Pulmonary artery endothelial cell (primary cell): Measurements from ENCODE around the gene HIGD2A. TPM values are rescaled to one million over a fixed set of nuclear protein-coding genes. Genes with fewer than 3 reads are reported as not detected.

ENCODE experiments used
- DNase-seq: peaks from one replicate; pipeline ENCODE4 v3.0.0-alpha.2; 2011; ENCODE audit warnings: low read depth, low spot score
- total RNA-seq: library from RNA; depleted of rRNA; stranded (reverse); fragments of >200 nt; gene quantifications from 2 replicates; pipeline ENCODE4 v1.2.3, GENCODE V29; 2014

Gene HIGD2A
- total RNA-seq, 1 donor from 2014 or later, result 43.5 TPM

DNA sequence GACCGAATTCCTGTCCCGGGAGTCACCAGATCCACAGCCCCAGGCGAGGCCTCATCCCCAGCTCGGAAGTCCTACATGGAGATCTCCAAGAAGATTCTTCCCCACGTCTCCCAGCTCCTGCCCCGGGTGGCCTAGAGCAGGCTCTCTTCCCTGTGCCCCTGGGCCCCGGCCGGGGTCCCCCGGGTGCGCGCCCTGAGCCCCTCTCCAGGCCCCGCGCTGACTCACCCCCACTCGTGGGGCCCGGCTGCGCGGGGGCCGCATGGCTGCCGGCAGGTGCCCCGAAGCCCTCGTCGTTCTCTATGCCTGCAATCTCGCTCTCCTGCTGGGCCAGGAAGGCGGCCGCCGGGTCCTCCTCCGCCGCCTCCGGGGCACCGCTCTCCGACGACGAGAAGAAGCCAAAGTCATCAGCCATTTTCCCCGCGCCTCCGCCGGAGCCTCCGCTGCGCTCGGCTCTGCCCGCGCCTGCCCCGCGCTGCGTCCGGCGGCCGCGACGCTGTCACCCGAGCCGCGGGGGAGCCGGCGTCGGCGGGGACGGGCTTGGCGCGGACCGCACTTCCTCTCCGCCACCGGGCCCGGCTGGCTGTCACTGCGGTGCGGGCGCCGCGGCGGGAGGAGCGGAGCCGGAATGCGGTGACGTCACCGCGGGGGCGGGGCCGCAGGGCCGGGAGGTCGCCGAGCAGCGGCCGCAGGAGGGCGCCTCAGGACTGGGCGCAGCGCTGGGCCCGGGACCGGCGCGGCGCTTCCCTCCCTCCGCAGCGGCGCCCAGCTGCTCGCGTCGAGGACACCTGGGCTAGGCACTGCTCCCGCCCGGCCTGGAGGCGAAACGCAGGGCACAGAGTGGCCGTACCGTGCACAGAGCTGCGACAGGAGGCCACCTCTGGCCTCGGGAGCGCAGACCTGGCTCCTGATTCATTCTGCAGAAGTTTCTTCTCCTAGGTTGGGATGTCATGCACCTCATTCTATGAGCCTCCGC, 27.7 kb downstream of the HIGD2A start, which contains the start of gene CLTB:
TSS of gene CLTB (minus strand) at position 588 of the 973 bp plus-strand sequence. CDS start at position 412, 176 bp downstream.
- DNase-seq, result peak; percentile 33

- DNase-seq, result no peak
These were observed 28.4 kb downstream of the HIGD2A start for GRCh38 chr5:176416965-176417364.

DNA sequence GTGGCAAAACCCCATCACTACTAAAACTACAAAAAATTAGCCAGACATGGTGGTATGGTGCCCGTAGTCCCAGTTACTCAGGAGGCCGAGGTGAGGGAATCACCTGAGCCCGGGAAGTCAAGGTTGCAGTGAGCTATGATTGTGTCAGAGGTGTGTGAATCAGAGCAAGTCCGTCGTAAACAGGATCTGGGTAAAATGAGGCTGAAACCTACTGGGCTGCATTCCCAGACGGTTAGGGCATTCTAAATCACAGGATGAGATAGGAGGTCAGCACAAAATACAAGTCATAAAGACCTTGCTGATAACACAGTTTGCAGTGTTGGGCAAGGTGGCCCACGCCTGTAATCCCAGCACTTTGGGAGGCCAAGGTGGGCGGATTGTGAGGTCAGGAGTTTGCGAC, 29.7 kb downstream of the HIGD2A start:
- no peak for DNase-seq

GRCh38 chr5:176420086-176420485, 31.5 kb downstream of the HIGD2A start:
- no peak for DNase-seq

GRCh38 chr5:176420972-176421544, 32.5 kb downstream of the HIGD2A start:
- DNase-seq, result no peak

- DNase-seq, result peak; percentile 47
These were observed 35.6 kb downstream of the HIGD2A start for GRCh38 chr5:176424181-176424580.

DNA sequence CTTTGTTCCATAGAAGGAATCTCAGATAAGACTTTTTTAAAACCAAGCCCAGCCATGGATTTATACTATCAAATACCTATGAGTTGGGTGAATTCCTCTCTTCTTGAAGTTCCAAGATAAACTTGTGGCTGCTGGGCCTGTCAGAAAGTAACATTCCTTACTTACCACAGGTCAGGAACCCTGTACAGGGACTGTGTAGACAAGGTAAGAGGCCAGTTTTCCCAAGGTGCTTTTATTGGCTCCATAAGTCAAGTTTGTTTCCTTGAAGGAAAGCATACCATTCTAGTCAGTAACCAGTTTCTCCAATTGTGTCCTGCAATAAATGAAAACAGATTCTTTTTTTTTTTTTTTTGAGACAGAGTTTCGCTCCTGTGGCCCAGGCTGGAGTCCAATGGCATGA, 36.6 kb downstream of the HIGD2A start:
- no peak for DNase-seq

DNA sequence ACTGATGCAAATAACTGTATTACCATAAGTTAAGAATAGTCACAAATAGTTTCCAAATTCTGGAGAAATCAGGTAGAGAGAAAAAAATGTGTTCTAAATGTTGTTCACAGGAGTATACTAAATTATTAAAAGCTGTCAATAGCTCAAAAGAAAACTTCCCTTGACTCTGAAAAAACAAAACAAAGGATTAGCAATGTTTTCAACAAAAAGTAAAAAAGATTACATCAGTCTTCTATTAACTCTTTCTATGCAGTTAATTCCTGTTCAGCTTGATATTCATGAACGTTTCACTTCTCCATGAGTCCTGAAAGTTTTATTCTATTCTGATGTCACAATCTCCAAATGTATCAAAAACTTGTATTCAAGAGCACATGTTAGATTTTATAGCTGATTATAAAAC, 37.2 kb downstream of the HIGD2A start:
- no peak for DNase-seq

GRCh38 chr5:176426876-176427275, 38.3 kb downstream of the HIGD2A start:
- no peak for DNase-seq

DNA sequence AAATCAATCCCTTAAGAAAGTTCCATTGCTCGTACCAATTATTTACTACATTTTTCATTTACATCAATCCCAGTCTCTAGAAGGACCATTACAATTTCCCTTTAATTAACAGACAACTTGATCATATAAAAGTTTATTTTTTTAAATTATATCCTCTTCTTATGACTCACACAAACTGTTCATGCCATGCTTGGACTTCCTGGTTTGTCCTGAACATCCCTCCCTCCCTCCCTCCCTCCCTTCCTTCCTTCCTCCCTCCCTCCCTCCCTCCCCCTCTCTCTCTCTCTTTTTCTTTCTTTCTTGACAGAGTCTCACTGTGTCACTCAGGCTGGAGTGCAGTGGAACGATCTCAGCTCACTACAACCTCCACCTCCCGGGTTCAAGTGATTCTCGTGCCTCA, 39.4 kb downstream of the HIGD2A start:
- no peak for DNase-seq

GRCh38 chr5:176429972-176430371, 41.4 kb downstream of the HIGD2A start:
- no peak for DNase-seq

DNA sequence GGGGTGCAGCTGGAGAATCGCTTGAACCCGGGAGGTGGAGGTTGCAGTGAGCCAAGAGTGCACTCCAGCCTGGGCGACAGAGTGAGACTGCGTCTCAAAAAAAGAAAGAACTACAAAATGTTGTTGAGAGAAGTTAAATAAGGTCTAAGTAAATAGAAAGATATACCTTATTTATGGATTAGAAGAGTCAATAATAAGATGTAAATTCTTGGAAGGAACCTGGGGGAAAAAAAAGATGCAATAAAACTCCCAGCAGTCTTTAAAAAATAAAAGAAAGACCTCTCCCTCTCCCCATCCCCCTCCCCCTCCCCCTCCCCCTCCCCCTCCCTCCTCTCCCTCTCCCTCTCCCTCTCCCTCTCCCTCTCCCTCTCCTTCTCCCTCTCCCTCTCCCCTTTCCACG, 44.2 kb downstream of the HIGD2A start:
- DNase-seq, result no peak

GRCh38 chr5:176436656-176437055, 48.1 kb downstream of the HIGD2A start:
- no peak for DNase-seq

GRCh38 chr5:176438959-176439757, 50.6 kb downstream of the HIGD2A start:
- DNase-seq, result no peak

Other genes starting within 250 kb of the HIGD2A start
- 3.8 TPM in 2 replicates for gene SIMC1, start 150.3 kb upstream of the HIGD2A start, total RNA-seq
- gene KIAA1191, start 27.0 kb upstream of the HIGD2A start, total RNA-seq, result 105 and 110 TPM in 2 replicates
- 6.7 and 9.2 TPM in 2 replicates for gene ARL10, start 23.3 kb upstream of the HIGD2A start, total RNA-seq
- 21.7 and 29.3 TPM in 2 replicates for gene NOP16, start 153 bp upstream of the HIGD2A start, total RNA-seq
- 135 and 136 TPM in 2 replicates for gene CLTB, start 27.8 kb downstream of the HIGD2A start, total RNA-seq
- gene FAF2, start 59.6 kb downstream of the HIGD2A start, total RNA-seq, result 37.9 and 47.1 TPM in 2 replicates
- gene RNF44, start 148.7 kb downstream of the HIGD2A start, total RNA-seq, result 3.2 and 3.5 TPM in 2 replicates
- not detected in 2 replicates for gene CDHR2, start 160.6 kb downstream of the HIGD2A start, total RNA-seq
- gene GPRIN1, start 221.4 kb downstream of the HIGD2A start, total RNA-seq, result 6.0 and 7.5 TPM in 2 replicates
- 0.07 TPM in 1 of 2 replicates, not detected in the other for gene SNCB, start 241.8 kb downstream of the HIGD2A start, total RNA-seq
- not detected in 2 replicates for gene EIF4E1B, start 241.9 kb downstream of the HIGD2A start, total RNA-seq